ENCODE data around the gene ADGRE1. TPM values are rescaled to one million over a fixed set of nuclear protein-coding genes. Genes with fewer than 3 reads are reported as not detected.
A peak's percentile ranks its signal among the peaks of the same experiment; 100 is the strongest.

The ADGRE1 gene
- total RNA-seq, 1 donor from 2014 or later, result not detected

- TF ChIP-seq EZH2 (IDR thresholded peaks at IDR 0.05), result no peak
- no peak for TF ChIP-seq CTCF (IDR thresholded peaks at IDR 0.05)
- TF ChIP-seq EZH2phosphoT487 (IDR thresholded peaks at IDR 0.05), result no peak
- Histone ChIP-seq H3F3A (ENCODE audit: low read depth) (no peaks in the 10 kb centered on the region), H3K27ac (no peak overlapping the region), H4K20me1 (ENCODE audit: low read depth) (no peaks in the 10 kb centered on the region), H3K9ac (no peak overlapping the region), H3K79me2 (ENCODE audit: low read depth) (no peaks in the 10 kb centered on the region), H3K4me1 (no peaks in the 10 kb centered on the region), H3K4me3 (no peak overlapping the region), H3K27me3 (no peaks in the 10 kb centered on the region), H2AFZ (replicated peaks) (no peak overlapping the region), H3K9me3 (ENCODE audit: low read depth) (no peaks in the 10 kb centered on the region), H3K36me3 (no peaks in the 10 kb centered on the region), H3K4me2 (no peak overlapping the region)
- no peak for DNase-seq (ENCODE audit: low spot score)
- no peaks in the 10 kb centered on the region for H3K4me1 Mint-ChIP-seq
- no peak overlapping the region for H3K27ac Mint-ChIP-seq
- no peaks in the 10 kb centered on the region for H3K36me3 Mint-ChIP-seq
- H3K27me3 Mint-ChIP-seq (ENCODE audit: insufficient read depth, low read depth), result no peaks in the 10 kb centered on the region
- peaks cover 3% of the 10 kb centered on the region for H3K9me3 Mint-ChIP-seq
- no peak overlapping the region for H3K4me3 Mint-ChIP-seq
These were observed 36.0 kb upstream of the ADGRE1 start for GRCh38 chr19:6851359-6851758.

- H3K36me3 Mint-ChIP-seq, result no peaks in the 10 kb centered on the region
- Histone ChIP-seq H3F3A (ENCODE audit: low read depth) (no peaks in the 10 kb centered on the region), H3K79me2 (ENCODE audit: low read depth) (no peaks in the 10 kb centered on the region), H3K4me2 (no peak overlapping the region), H4K20me1 (ENCODE audit: low read depth) (no peaks in the 10 kb centered on the region), H3K27me3 (no peaks in the 10 kb centered on the region), H3K36me3 (no peaks in the 10 kb centered on the region), H3K4me1 (no peaks in the 10 kb centered on the region), H3K9me3 (ENCODE audit: low read depth) (no peaks in the 10 kb centered on the region), H3K4me3 (no peak overlapping the region), H3K9ac (no peak overlapping the region), H2AFZ (replicated peaks) (no peak overlapping the region), H3K27ac (no peak overlapping the region)
- no peak for TF ChIP-seq EZH2 (IDR thresholded peaks at IDR 0.05)
- no peak for TF ChIP-seq CTCF (IDR thresholded peaks at IDR 0.05)
- no peak overlapping the region for H3K4me3 Mint-ChIP-seq
- H3K4me1 Mint-ChIP-seq, result no peaks in the 10 kb centered on the region
- peaks cover 3% of the 10 kb centered on the region for H3K9me3 Mint-ChIP-seq
- H3K27ac Mint-ChIP-seq, result no peak overlapping the region
- DNase-seq (ENCODE audit: low spot score), result no peak
- H3K27me3 Mint-ChIP-seq (ENCODE audit: insufficient read depth, low read depth), result no peaks in the 10 kb centered on the region
These were observed 35.4 kb upstream of the ADGRE1 start for GRCh38 chr19:6852001-6852400.

GRCh38 chr19:6853868-6854267, 33.5 kb upstream of the ADGRE1 start:
- H2AFZ ChIP-seq (replicated peaks), result no peak overlapping the region
- no peak for DNase-seq (ENCODE audit: low spot score)
- H4K20me1 ChIP-seq (ENCODE audit: low read depth), result no peaks in the 10 kb centered on the region
- H3K4me1 Mint-ChIP-seq, result no peaks in the 10 kb centered on the region
- no peaks in the 10 kb centered on the region for H3K36me3 Mint-ChIP-seq
- H3K4me3 Mint-ChIP-seq, result no peak overlapping the region
- H3K27ac Mint-ChIP-seq, result peak overlapping the region; percentile 47
- no peaks in the 10 kb centered on the region for H3K36me3 ChIP-seq
- H3K27me3 Mint-ChIP-seq (ENCODE audit: insufficient read depth, low read depth), result no peaks in the 10 kb centered on the region
- H3K9me3 ChIP-seq (ENCODE audit: low read depth), result no peaks in the 10 kb centered on the region
- H3K9me3 Mint-ChIP-seq, result peaks cover 3% of the 10 kb centered on the region
- TF ChIP-seq EZH2phosphoT487 (IDR thresholded peaks at IDR 0.05), result no peak
- TF ChIP-seq EZH2 (IDR thresholded peaks at IDR 0.05), result no peak
- TF ChIP-seq CTCF (IDR thresholded peaks at IDR 0.05), result no peak
- no peak overlapping the region for H3K27ac ChIP-seq
- no peak overlapping the region for H3K4me2 ChIP-seq
- H3K27me3 ChIP-seq, result no peaks in the 10 kb centered on the region
- no peaks in the 10 kb centered on the region for H3K79me2 ChIP-seq (ENCODE audit: low read depth)
- no peak overlapping the region for H3K9ac ChIP-seq
- no peak overlapping the region for H3K4me3 ChIP-seq
- H3K4me1 ChIP-seq, result no peaks in the 10 kb centered on the region
- H3F3A ChIP-seq (ENCODE audit: low read depth), result no peaks in the 10 kb centered on the region

- no peaks in the 10 kb centered on the region for H3K4me1 ChIP-seq
- DNase-seq (ENCODE audit: low spot score), result no peak
- H3K27ac ChIP-seq, result no peak overlapping the region
- Mint-ChIP-seq H3K4me1 (no peaks in the 10 kb centered on the region), H3K27ac (no peak overlapping the region), H3K9me3 (peaks cover 3% of the 10 kb centered on the region), H3K27me3 (ENCODE audit: insufficient read depth, low read depth) (no peaks in the 10 kb centered on the region), H3K36me3 (no peaks in the 10 kb centered on the region), H3K4me3 (no peak overlapping the region)
- H2AFZ ChIP-seq (replicated peaks), result no peak overlapping the region
- H3K79me2 ChIP-seq (ENCODE audit: low read depth), result no peaks in the 10 kb centered on the region
- H3K36me3 ChIP-seq, result no peaks in the 10 kb centered on the region
- H3K9ac ChIP-seq, result no peak overlapping the region
- no peaks in the 10 kb centered on the region for H3K27me3 ChIP-seq
- H3F3A ChIP-seq (ENCODE audit: low read depth), result no peaks in the 10 kb centered on the region
- H3K4me3 ChIP-seq, result no peak overlapping the region
- TF ChIP-seq CTCF (IDR thresholded peaks at IDR 0.05), result no peak
- no peaks in the 10 kb centered on the region for H3K9me3 ChIP-seq (ENCODE audit: low read depth)
- H3K4me2 ChIP-seq, result no peak overlapping the region
- no peaks in the 10 kb centered on the region for H4K20me1 ChIP-seq (ENCODE audit: low read depth)
These were observed 32.6 kb upstream of the ADGRE1 start for GRCh38 chr19:6854758-6855157.

All from neural progenitor cell (in vitro differentiated cells).